ENCODE measurements around the gene ATF7IP2.

- no peak for TF ChIP-seq CTCF (IDR thresholded peaks at IDR 0.05)
- no peak for TF ChIP-seq POLR2A (IDR thresholded peaks at IDR 0.05)
Observed at GRCh38 chr16:10352262-10352661, 33.6 kb upstream of the ATF7IP2 start.

Measured in thyroid gland (tissue), 4 donors.